ENCODE results near the gene ARCN1. TPM values are rescaled to one million over a fixed set of nuclear protein-coding genes. Genes with fewer than 3 reads are reported as not detected.

ARCN1 gene
- total and polyA plus RNA-seq, 2 of the 4 experiments (the other 2 are of a cell fraction) = 148 to 212 TPM

DNA sequence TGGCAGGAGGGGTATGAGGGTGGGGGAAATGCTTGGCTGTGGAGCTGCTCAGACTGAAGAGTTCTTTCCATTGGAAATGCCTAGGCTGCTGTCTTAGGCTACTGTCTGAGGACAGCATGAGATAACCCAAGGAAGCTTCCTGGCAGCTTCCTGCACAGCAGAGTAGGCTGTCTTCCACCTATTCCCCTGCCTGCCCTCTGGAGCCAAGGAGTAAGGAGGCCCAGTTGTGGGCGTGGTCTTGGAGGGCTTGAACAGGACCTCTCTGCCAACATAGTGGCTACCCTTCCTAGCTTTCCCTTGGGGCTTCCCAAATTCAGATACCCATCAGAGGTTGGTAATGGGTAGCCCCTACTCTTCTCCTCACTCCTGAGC lies 61.1 kb downstream of the ARCN1 start:
- no peak for TF ChIP-seq BHLHE40 (IDR thresholded peaks at IDR 0.05; ENCODE audit: low read depth, low read length)
- no peak for TF ChIP-seq MXI1 (IDR thresholded peaks at IDR 0.05; ENCODE audit: borderline replicate concordance, low read depth, low read length)
- no peak for TF ChIP-seq RFX5 (IDR thresholded peaks at IDR 0.05; ENCODE audit: low read depth, low read length)
- TF ChIP-seq, protein P1, sequence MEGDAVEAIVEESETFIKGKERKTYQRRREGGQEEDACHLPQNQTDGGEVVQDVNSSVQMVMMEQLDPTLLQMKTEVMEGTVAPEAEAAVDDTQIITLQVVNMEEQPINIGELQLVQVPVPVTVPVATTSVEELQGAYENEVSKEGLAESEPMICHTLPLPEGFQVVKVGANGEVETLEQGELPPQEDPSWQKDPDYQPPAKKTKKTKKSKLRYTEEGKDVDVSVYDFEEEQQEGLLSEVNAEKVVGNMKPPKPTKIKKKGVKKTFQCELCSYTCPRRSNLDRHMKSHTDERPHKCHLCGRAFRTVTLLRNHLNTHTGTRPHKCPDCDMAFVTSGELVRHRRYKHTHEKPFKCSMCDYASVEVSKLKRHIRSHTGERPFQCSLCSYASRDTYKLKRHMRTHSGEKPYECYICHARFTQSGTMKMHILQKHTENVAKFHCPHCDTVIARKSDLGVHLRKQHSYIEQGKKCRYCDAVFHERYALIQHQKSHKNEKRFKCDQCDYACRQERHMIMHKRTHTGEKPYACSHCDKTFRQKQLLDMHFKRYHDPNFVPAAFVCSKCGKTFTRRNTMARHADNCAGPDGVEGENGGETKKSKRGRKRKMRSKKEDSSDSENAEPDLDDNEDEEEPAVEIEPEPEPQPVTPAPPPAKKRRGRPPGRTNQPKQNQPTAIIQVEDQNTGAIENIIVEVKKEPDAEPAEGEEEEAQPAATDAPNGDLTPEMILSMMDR (conservative IDR thresholded peaks at IDR 0.05; ENCODE audit: low read depth, low read length) = no peak
- TF ChIP-seq FOS (IDR thresholded peaks at IDR 0.05; ENCODE audit: low read depth, low read length) = no peak
- TF ChIP-seq MAFK (IDR thresholded peaks at IDR 0.05; ENCODE audit: low read depth, low read length) = no peak
- TF ChIP-seq, protein P2, sequence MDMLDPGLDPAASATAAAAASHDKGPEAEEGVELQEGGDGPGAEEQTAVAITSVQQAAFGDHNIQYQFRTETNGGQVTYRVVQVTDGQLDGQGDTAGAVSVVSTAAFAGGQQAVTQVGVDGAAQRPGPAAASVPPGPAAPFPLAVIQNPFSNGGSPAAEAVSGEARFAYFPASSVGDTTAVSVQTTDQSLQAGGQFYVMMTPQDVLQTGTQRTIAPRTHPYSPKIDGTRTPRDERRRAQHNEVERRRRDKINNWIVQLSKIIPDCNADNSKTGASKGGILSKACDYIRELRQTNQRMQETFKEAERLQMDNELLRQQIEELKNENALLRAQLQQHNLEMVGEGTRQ (IDR thresholded peaks at IDR 0.05; ENCODE audit: low read depth, low read length) = no peak
- TF ChIP-seq SMC3 (IDR thresholded peaks at IDR 0.05; ENCODE audit: low read depth, low read length) = no peak
- TF ChIP-seq CEBPB (IDR thresholded peaks at IDR 0.05; ENCODE audit: low read depth, low read length) = no peak
- TF ChIP-seq CHD1 (IDR thresholded peaks at IDR 0.05; ENCODE audit: low read depth, low read length) = no peak
- no peak for TF ChIP-seq NFE2L2 (IDR thresholded peaks at IDR 0.05; ENCODE audit: low read depth, low read length)
- TF ChIP-seq RAD21 (IDR thresholded peaks at IDR 0.05; ENCODE audit: low read length) = no peak
- TF ChIP-seq MAZ (IDR thresholded peaks at IDR 0.05; ENCODE audit: borderline replicate concordance, low read depth, low read length) = no peak
- TF ChIP-seq RCOR1 (IDR thresholded peaks at IDR 0.05; ENCODE audit: insufficient replicate concordance, low read length) = no peak
- TF ChIP-seq, protein P3, sequence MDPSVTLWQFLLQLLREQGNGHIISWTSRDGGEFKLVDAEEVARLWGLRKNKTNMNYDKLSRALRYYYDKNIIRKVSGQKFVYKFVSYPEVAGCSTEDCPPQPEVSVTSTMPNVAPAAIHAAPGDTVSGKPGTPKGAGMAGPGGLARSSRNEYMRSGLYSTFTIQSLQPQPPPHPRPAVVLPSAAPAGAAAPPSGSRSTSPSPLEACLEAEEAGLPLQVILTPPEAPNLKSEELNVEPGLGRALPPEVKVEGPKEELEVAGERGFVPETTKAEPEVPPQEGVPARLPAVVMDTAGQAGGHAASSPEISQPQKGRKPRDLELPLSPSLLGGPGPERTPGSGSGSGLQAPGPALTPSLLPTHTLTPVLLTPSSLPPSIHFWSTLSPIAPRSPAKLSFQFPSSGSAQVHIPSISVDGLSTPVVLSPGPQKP (IDR thresholded peaks at IDR 0.05; ENCODE audit: borderline replicate concordance, low read depth, low read length) = no peak
- no peak; the same call in 1 of the 2 replicates for TF ChIP-seq POLR2A (IDR thresholded peaks at IDR 0.05; ENCODE audit: low read depth, low read length)
- Histone ChIP-seq H2AK5ac (ENCODE audit: low read depth, low read length) (peak overlapping the region; percentile 47; the same call in 1 of the 2 replicates), H3K4me2 (ENCODE audit: low read depth, low read length) (no peak overlapping the region), H3K27me3 (ENCODE audit: control insufficient read depth, insufficient read depth, low read length) (no peaks in the 10 kb centered on the region), H2AFZ (replicated peaks; ENCODE audit: low read length, poor library complexity) (no peak overlapping the region), H2BK15ac (ENCODE audit: low read depth, low read length) (no peak overlapping the region), H3K18ac (ENCODE audit: low read depth, low read length) (no peak overlapping the region), H4K91ac (ENCODE audit: insufficient read depth, low read depth, low read length) (no peak overlapping the region), H4K5ac (ENCODE audit: low read depth, low read length) (0 out of 2 replicates have a peak overlapping the region, but pooled peaks have one; percentile 5), H3K9ac (ENCODE audit: low read depth, low read length) (no peak overlapping the region), H2AK9ac (replicated peaks; ENCODE audit: low read depth, low read length, poor library complexity) (no peak overlapping the region), H2BK20ac (ENCODE audit: low read depth, low read length) (no peak overlapping the region), H3K56ac (ENCODE audit: extremely low read depth, insufficient read depth, low read length) (no peak overlapping the region), H3K4me3 (ENCODE audit: insufficient read depth, low read depth, low read length) (no peak overlapping the region), H3K36me3 (ENCODE audit: control insufficient read depth, insufficient read depth, low read length) (peaks cover 86% of the 10 kb centered on the region), H3K14ac (replicated peaks; ENCODE audit: low read depth, low read length) (peak overlapping the region; percentile 54; the same call in 1 of the 2 replicates), H3K4me1 (ENCODE audit: control insufficient read depth, insufficient read depth, low read length) (peaks cover 20% of the 10 kb centered on the region), H3K4ac (ENCODE audit: low read depth, low read length) (no peak overlapping the region), H3K27ac (ENCODE audit: insufficient read depth, low read length) (no peak overlapping the region), H3K9me3 (ENCODE audit: control insufficient read depth, insufficient read depth, low read length) (no peaks in the 10 kb centered on the region), H4K20me1 (ENCODE audit: insufficient read depth, low read length) (peaks cover 70% of the 10 kb centered on the region), H3K9me1 (ENCODE audit: insufficient read depth, low read length) (peaks cover 41% of the 10 kb centered on the region), H3K79me1 (ENCODE audit: low read depth in 1 of 2, low read length in 2 of 2) (peaks cover 53 to 95% of the 10 kb centered on the region in 2 experiments), H2BK120ac (ENCODE audit: low read depth, low read length) (no peak overlapping the region; the same call in 1 of the 2 replicates), H2BK5ac (ENCODE audit: low read depth, low read length, poor library complexity, severe bottlenecking) (no peak overlapping the region), H4K8ac (ENCODE audit: low read depth in 2 of 2, low read length in 2 of 2) (no peak overlapping the region), H3K23ac (ENCODE audit: low read depth, low read length) (peak overlapping the region; percentile 23; the same call in 1 of the 2 replicates)
- BruUV-seq (replicated peaks) = no TSS peak
- DNase-seq (no peak), ATAC-seq (ENCODE audit: low read depth) (no peak)
- intact Hi-C loops (cut with micrococcal nuclease) = no loop called here
- ChIA-PET CTCF (no interaction called here), POLR2A (ENCODE audit: unreplicated experiment) (interaction anchor here (1.2 kb wide), 1 partner anchor 11 kb away, joined by 3 read pairs; no protein-coding TSS in a partner anchor)
- dilution Hi-C loops (cut with HindIII; ENCODE audit: low sequenced_read_pairs, unreplicated experiment) = no loop called here
- no CpG with 5 or more reads among the region's 1 CpG for WGBS, 2 experiments (ENCODE audit: extremely low coverage in 2 of 2, insufficient read length in 1 of 2)
- in situ Hi-C loops (cut with MboI; ENCODE audit: low sequenced_read_pairs) = no loop called here

Data from IMR-90 (cell line).